ENCODE results near the gene NCSTN.

DNA sequence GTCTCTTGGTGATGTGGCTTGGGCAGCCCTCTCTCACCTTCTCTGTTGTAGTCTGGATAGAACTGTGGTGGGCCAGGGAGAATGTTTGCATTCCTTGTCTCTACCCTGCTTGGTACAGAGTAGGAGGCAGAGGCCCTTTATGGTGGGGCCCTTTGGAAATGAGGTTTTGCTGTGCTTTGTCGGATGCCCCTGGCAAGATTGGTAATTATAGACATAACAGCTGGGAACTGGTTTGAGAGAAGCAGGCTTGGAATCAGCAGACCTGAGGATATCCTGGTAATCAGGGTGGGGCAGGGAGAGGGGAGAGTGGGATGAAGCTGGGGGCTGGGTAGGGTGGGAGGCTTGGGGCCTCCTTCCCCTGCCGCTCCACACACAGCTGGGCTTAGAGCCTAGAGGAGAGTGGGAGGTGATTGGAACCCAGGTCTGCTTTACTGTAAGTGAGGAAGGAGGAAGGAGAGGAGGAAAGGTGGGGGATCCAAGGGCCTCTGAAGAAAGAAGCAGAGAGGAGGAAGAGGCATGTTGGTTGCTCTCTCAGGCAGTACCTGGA is 62.2 kb downstream of the NCSTN start:
- no peak for TF ChIP-seq ZNF696 (CRISPR knock-in tag; conservative IDR thresholded peaks at IDR 0.05)
- TF ChIP-seq, protein P1, sequence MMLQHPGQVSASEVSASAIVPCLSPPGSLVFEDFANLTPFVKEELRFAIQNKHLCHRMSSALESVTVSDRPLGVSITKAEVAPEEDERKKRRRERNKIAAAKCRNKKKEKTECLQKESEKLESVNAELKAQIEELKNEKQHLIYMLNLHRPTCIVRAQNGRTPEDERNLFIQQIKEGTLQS (IDR thresholded peaks at IDR 0.05) = no peak
- TF ChIP-seq, protein P1 (CRISPR knock-in tag; conservative IDR thresholded peaks at IDR 0.05) = no peak
- no peak for TF ChIP-seq POLR2AphosphoS5 (IDR thresholded peaks at IDR 0.05; ENCODE audit: control insufficient read depth, insufficient read depth, low read depth, low read length)
- TF ChIP-seq RFX7 (CRISPR knock-in tag; IDR thresholded peaks at IDR 0.05) = no peak
- TF ChIP-seq, protein P2, sequence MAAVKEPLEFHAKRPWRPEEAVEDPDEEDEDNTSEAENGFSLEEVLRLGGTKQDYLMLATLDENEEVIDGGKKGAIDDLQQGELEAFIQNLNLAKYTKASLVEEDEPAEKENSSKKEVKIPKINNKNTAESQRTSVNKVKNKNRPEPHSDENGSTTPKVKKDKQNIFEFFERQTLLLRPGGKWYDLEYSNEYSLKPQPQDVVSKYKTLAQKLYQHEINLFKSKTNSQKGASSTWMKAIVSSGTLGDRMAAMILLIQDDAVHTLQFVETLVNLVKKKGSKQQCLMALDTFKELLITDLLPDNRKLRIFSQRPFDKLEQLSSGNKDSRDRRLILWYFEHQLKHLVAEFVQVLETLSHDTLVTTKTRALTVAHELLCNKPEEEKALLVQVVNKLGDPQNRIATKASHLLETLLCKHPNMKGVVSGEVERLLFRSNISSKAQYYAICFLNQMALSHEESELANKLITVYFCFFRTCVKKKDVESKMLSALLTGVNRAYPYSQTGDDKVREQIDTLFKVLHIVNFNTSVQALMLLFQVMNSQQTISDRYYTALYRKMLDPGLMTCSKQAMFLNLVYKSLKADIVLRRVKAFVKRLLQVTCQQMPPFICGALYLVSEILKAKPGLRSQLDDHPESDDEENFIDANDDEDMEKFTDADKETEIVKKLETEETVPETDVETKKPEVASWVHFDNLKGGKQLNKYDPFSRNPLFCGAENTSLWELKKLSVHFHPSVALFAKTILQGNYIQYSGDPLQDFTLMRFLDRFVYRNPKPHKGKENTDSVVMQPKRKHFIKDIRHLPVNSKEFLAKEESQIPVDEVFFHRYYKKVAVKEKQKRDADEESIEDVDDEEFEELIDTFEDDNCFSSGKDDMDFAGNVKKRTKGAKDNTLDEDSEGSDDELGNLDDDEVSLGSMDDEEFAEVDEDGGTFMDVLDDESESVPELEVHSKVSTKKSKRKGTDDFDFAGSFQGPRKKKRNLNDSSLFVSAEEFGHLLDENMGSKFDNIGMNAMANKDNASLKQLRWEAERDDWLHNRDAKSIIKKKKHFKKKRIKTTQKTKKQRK (IDR thresholded peaks at IDR 0.05; ENCODE audit: borderline replicate concordance, low read depth, low read length) = no peak
